Measurements from ENCODE around the gene NUP210. TPM values are rescaled to one million over a fixed set of nuclear protein-coding genes. Genes with fewer than 3 reads are reported as not detected.

Gene NUP210
- total RNA-seq, 8 experiments from 2014 or later, result 0.20 to 30.2 (median 13.4) TPM

DNA sequence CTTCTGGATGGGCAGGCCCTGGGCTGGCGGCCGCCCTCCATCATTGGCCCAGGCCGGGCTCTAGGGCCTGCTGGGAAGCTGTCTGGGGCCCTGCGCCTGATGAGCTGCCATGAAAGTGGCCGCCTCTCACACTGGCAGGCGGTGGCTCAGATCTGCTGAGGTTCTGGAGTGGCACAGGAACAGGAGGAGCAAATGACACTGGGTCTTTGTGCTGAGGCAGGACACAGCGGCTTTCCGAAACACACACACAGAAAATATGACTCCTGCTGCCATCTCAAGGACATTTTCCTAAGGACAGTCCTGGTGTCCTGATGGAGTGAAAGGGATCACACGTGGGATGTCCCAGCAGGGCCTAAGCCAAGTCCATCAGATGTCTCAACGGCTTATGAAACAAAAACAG, 103.5 kb downstream of the NUP210 start:
- no peak for ATAC-seq (replicated peaks in 6 of 8)
- H3K4me3 ChIP-seq, result no peak overlapping the region
- 60 to 100% (median 95%) methylated on average over 1 to 4 of the region's 10 CpGs; no CpG with 5 or more reads in 5 of the 10 experiments for WGBS, 10 experiments

DNA sequence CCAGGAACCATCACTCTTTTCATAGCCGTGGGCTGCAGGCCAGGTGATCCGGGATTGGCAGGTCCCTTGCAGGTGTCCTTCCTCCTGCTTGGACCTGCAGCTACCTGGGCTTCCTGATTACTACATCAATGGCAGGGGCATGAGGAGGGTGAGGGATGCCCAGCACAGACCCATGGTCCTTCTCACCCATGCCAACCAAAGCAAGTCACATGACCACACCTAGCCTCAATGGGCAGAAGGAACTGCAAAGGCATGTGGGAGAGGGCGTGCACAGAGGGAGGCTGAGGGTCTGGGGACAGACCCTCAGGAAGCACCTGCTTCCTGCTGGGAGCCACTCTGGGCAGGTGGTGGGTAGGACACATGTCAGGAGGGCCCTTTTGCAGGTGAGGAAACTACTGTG, 105.2 kb downstream of the NUP210 start:
- Histone ChIP-seq H3K4me3 (no peak overlapping the region), H3K4me1 (replicated peaks in 1 of 2) (no peaks in the 10 kb centered on the region), H3K27ac (no peak overlapping the region)
- WGBS, 10 experiments, result 100% methylated on average over 1 of the region's 3 CpGs; no CpG with 5 or more reads in 9 of the 10 experiments
- in situ Hi-C loops (cut with MboI; ENCODE audit: low pct_unique_long_range_greater_than_20kb in 2 of 9, low sequenced_read_pairs in 9 of 9, unreplicated experiment in 9 of 9), result loop anchor here in 1 of 9 experiments (10.0 kb wide), 1 partner anchor 140 kb away; no protein-coding TSS in a partner anchor
- no peak for ATAC-seq (replicated peaks in 6 of 8)

More for the DNA sequence above, 103.5 kb downstream of the NUP210 start:
- Histone ChIP-seq H3K4me1 (replicated peaks in 1 of 2) (no peaks in the 10 kb centered on the region), H3K27ac (no peak overlapping the region)
- in situ Hi-C loops (cut with MboI; ENCODE audit: low pct_unique_long_range_greater_than_20kb in 2 of 9, low sequenced_read_pairs in 9 of 9, unreplicated experiment in 9 of 9), result loop anchor here in 1 of 9 experiments (10.0 kb wide), 1 partner anchor 138 kb away; no protein-coding TSS in a partner anchor

DNA sequence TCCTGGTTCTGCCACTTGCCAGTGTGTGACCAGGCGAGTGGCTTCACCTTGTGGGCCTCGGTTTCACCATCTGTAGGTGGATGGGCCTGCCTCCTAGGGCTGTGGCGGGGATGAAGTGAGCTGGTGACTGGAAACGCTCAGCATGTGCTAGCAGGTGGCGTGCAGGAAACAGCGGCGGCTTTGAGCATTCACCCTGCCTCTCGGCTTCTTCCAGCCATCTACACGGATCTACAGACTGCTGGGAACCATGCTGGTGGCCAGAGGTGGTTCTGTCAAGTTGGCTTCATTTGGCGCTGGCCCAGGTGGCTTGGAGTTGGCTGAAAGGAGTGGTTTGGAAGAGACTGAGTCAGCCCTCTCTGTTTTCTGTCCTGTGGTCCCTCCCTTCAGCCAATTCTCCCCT, 106.3 kb downstream of the NUP210 start:
- ATAC-seq (replicated peaks in 6 of 8), result no peak
- WGBS, 10 experiments, result 82 to 97% (median 93%) methylated on average over 6 to 8 of the region's 10 CpGs; no CpG with 5 or more reads in 7 of the 10 experiments
- H3K4me3 ChIP-seq, result no peak overlapping the region
- H3K4me1 ChIP-seq (replicated peaks in 1 of 2), result no peaks in the 10 kb centered on the region
- no peak overlapping the region for H3K27ac ChIP-seq
- in situ Hi-C loops (cut with MboI; ENCODE audit: low pct_unique_long_range_greater_than_20kb in 2 of 9, low sequenced_read_pairs in 9 of 9, unreplicated experiment in 9 of 9), result loop anchor here in 1 of 9 experiments (10.0 kb wide), 1 partner anchor 141 kb away; no protein-coding TSS in a partner anchor

DNA sequence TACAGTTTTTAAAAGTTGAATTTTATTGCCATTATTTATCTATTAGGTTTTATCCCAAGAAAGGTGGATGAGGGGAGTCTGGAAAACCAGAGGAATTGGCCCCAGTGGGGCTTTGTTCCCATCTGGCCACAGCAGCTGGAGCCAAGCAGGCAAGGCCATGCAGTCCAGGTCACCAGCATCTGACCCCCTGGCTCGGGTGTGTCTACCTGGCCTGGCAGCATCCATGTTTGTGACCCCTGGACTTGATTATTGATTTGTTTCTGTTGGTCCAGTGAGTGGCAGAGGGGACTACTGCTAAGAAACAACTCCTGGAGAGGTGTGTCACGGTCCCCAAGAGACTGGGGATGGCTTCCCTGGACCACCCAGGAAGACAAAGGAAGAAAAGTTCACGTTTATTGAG, 111.1 kb downstream of the NUP210 start:
- Histone ChIP-seq H3K27ac (no peak overlapping the region), H3K4me3 (no peak overlapping the region), H3K4me1 (replicated peaks in 1 of 2) (peaks cover 0 to 7% of the 10 kb centered on the region in 2 donors)
- 0 to 90% (median 50%) methylated on average over 1 to 2 of the region's 3 CpGs; no CpG with 5 or more reads in 4 of the 10 experiments for WGBS, 10 experiments
- in situ Hi-C loops (cut with MboI; ENCODE audit: low pct_unique_long_range_greater_than_20kb in 2 of 9, low sequenced_read_pairs in 9 of 9, unreplicated experiment in 9 of 9), result no loop called here
- ATAC-seq (replicated peaks in 6 of 8), result no peak

DNA sequence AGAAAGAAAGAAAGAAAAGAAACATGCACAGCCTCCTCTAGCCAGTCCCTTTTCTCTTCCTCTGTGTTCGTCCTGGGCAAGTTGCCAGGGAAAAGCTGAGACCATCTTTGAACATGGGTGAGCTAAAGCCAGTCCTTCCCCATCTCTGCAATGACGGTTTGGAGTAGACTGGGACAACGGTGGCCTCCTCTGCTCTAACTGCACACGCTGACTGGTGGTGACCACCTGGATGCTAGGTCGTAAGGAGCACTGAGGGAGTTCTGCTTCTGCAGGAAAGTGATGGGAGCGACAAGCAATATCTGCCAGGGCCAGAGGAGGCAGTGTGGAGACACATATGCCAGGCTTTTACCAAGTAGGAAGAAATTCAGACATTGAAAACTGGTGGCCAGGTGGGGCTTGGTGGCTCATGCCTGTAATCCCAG, 111.7 kb downstream of the NUP210 start:
- H3K4me1 ChIP-seq (replicated peaks in 1 of 2), result peaks cover 0 to 7% of the 10 kb centered on the region in 2 donors
- peak overlapping the region in 1 of 2 donors; percentile 4 for H3K27ac ChIP-seq
- in situ Hi-C loops (cut with MboI; ENCODE audit: low pct_unique_long_range_greater_than_20kb in 2 of 9, low sequenced_read_pairs in 9 of 9, unreplicated experiment in 9 of 9), result no loop called here
- no peak overlapping the region for H3K4me3 ChIP-seq
- WGBS, 10 experiments, result 0 to 100% (median 47%) methylated on average over 1 to 3 of the region's 6 CpGs; no CpG with 5 or more reads in 4 of the 10 experiments
- ATAC-seq (replicated peaks in 6 of 8), result peak; percentile 28 to 76 (median 66)

DNA sequence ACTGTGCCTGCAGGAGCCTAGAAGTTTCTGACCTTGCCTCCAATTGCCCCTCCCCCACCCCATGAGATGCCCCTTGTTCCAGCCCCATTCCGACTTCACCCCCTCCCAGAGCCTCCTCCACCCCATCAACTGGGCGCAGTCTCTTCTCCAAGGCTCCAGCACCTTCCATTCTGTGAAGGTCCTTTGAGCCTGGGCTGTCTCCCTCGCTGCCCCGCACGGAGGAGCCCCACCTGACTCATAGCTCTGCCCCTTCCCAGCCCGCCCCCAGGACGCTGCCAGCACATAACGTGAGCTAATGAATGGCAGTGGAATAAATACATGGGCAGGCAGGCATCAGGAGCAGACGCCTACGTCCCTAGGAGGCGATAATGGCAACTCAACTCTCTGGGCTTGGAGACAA, 113.1 kb downstream of the NUP210 start:
- H3K4me3 ChIP-seq, result no peak overlapping the region
- in situ Hi-C loops (cut with MboI; ENCODE audit: low pct_unique_long_range_greater_than_20kb in 2 of 9, low sequenced_read_pairs in 9 of 9, unreplicated experiment in 9 of 9), result no loop called here
- no peak for ATAC-seq (replicated peaks in 6 of 8)
- WGBS, 10 experiments, result 67 to 80% methylated on average over 1 to 3 of the region's 11 CpGs; no CpG with 5 or more reads in 8 of the 10 experiments
- H3K4me1 ChIP-seq (replicated peaks in 1 of 2), result peaks cover 0 to 7% of the 10 kb centered on the region in 2 donors
- no peak overlapping the region for H3K27ac ChIP-seq

DNA sequence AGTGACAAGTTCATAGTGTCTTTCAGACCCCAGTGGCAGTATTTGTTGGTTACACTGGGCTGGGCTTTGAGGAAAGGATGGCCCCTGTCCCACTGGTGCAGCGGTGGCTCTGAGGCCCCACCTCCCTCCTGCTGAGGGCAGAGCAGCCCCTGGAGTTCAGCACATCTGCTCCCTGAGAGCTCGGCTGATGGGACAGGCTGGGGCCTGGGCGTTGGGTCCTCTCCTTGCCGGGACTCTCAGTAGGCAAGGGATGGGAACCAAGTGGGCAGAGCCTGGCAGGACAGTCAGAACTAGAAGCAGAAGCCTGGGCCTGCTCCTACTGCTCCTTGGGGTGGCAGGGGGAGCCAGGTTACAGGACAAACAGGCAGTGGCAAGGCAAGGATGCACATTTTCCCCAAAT, 114.5 kb downstream of the NUP210 start:
- no peak for ATAC-seq (replicated peaks in 6 of 8)
- in situ Hi-C loops (cut with MboI; ENCODE audit: low pct_unique_long_range_greater_than_20kb in 2 of 9, low sequenced_read_pairs in 9 of 9, unreplicated experiment in 9 of 9), result no loop called here
- H3K27ac ChIP-seq, result no peak overlapping the region
- no peak overlapping the region for H3K4me3 ChIP-seq
- peaks cover 10 to 17% of the 10 kb centered on the region in 2 donors for H3K4me1 ChIP-seq (replicated peaks in 1 of 2)
- 50 to 83% (median 72%) methylated on average over 1 to 4 of the region's 4 CpGs; no CpG with 5 or more reads in 7 of the 10 experiments for WGBS, 10 experiments

DNA sequence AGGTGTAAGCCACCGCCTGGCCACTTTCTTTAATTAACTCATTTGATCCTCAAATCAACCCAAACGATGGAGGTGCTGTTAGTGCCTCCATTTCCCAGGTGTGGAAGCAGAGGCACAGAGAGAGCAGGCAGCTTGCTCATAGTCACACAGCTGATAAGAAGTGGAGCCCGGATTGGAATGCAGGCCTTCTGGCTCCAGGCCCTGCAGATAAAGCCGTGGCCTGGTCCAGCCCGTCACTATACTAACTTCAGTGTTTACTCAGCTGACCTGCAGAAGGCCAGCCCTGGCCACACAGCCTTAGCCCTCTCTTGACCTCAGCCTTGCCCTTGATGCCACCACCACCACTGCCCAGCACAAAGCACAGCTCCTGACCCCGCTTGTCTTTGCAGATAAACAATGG, 116.7 kb downstream of the NUP210 start:
- in situ Hi-C loops (cut with MboI; ENCODE audit: low pct_unique_long_range_greater_than_20kb in 2 of 9, low sequenced_read_pairs in 9 of 9, unreplicated experiment in 9 of 9), result no loop called here
- Histone ChIP-seq H3K4me3 (no peak overlapping the region), H3K4me1 (replicated peaks in 1 of 2) (peaks cover 10 to 15% of the 10 kb centered on the region in 2 donors), H3K27ac (no peak overlapping the region)
- ATAC-seq (replicated peaks in 6 of 8), result no peak
- 60 to 100% (median 80%) methylated on average over 1 to 2 of the region's 6 CpGs; no CpG with 5 or more reads in 6 of the 10 experiments for WGBS, 10 experiments

DNA sequence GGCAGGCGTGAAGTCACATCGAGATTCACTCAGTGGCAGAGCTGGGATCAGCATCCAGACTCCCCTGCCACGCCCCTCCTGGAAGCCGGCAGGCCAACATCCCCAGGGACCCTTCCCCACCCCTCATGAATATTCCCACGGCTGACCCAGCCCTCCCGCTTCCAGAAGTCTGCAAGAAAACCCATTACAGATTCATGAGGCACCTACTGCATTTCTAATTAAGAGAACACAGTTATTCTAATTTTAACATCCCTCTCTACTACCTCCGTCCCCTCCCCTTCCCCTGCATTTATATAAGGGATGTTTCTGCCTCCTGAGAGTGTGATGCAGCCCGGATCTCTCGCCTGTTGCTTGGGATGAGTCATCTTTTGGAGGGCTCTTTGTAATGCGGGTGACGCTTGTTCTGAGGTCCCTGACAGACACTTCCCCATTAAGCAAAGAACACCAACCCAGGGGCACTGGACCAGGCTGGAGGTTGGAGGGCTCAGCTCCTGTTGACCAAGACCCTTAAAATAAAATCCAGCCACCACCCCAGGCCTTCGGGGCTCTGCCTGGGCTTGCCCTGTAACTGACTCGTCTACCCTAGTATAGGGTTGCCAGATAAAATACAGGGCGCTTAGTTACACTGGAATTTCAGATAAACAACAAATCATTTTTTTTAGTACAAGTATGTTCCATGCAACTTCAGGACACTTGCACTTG, 118.7 kb downstream of the NUP210 start:
- ATAC-seq (replicated peaks in 6 of 8), result peak; percentile 86 to 98 (median 97)
- in situ Hi-C loops (cut with MboI; ENCODE audit: low pct_unique_long_range_greater_than_20kb in 2 of 9, low sequenced_read_pairs in 9 of 9, unreplicated experiment in 9 of 9), result no loop called here
- WGBS, 10 experiments, result 3 to 46% (median 23%) methylated on average over 4 to 8 of the region's 14 CpGs; no CpG with 5 or more reads in 4 of the 10 experiments
- H3K27ac ChIP-seq, result peak overlapping the region; percentile 55 to 75
- peaks cover 14 to 15% of the 10 kb centered on the region in 2 donors for H3K4me1 ChIP-seq (replicated peaks in 1 of 2)
- no peak overlapping the region for H3K4me3 ChIP-seq

DNA sequence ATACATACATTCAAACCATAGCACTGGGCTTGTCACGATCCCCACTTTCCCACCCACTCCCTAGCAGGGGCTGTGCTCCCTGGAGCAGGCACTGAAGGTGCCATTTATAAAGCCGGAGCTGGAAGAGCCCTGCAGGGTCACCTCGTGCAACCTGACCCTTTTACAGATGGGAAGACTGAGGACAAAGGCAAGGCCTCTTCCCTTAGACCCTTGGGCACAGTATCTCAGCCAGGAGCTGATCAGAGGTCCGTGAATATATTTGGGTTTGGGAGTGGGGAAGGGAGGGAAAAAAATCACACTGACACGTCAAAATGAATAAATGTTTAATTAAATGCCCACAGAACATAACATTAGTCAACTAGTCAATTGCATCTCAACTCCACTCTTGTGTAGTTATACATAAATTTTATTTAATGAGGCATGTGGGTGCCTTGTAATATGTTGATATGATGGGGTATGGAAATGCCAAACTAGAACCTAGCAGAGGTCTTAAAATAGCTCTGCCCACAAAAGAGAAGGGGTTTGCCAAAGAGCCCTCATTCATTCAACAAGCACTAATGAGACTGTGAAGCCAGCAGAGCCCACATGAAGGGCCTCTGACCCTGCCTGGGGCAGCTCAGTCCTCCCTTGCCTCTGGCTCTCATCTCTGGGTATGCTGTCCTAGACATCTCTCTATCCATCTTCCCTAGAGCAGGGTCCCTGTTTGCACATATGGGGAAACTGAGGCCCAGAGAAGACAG, 119.4 kb downstream of the NUP210 start:
- no peak overlapping the region for H3K4me3 ChIP-seq
- 37 to 100% (median 81%) methylated on average over 2 to 4 of the region's 5 CpGs; no CpG with 5 or more reads in 5 of the 10 experiments for WGBS, 10 experiments
- peak in 5 of 8 experiments; percentile 23 to 67 (median 29) for ATAC-seq (replicated peaks in 6 of 8)
- H3K4me1 ChIP-seq (replicated peaks in 1 of 2), result peaks cover 15 to 16% of the 10 kb centered on the region in 2 donors
- in situ Hi-C loops (cut with MboI; ENCODE audit: low pct_unique_long_range_greater_than_20kb in 2 of 9, low sequenced_read_pairs in 9 of 9, unreplicated experiment in 9 of 9), result no loop called here
- no peak overlapping the region for H3K27ac ChIP-seq

DNA sequence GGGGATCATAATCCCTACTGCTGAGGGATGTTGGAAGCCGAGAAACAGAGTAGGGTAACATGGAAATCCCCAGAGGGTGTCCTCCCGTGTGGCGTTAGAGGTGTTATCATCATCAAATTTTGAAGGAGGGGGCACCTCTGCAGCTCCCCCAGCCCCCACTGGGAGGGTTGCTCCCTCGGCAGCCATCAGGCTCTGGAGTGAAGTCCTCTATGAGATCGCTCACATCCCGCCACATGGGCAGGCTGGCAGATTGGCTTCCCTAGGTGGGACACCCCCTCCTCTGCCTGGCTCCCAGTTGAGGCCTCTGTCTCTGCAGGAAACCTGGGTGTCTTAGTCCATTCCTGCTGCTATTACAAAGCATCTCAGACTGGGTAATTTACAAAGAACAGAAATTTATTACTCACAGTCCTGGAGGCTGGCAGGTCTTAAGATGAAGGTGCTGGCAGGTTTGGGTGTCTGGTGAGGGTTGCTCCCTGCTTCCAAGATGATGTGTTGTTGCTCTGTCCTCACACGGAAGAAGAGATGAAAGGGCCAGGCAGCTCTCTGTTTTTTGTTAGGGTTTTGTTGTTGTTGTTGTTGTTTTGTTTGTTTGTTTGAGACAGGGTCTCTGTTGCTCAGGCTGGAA, 120.5 kb downstream of the NUP210 start:
- WGBS, 10 experiments, result 20 to 100% (median 78%) methylated on average over 1 to 5 of the region's 7 CpGs; no CpG with 5 or more reads in 4 of the 10 experiments
- in situ Hi-C loops (cut with MboI; ENCODE audit: low pct_unique_long_range_greater_than_20kb in 2 of 9, low sequenced_read_pairs in 9 of 9, unreplicated experiment in 9 of 9), result no loop called here
- no peak overlapping the region for H3K27ac ChIP-seq
- peaks cover 15 to 16% of the 10 kb centered on the region in 2 donors for H3K4me1 ChIP-seq (replicated peaks in 1 of 2)
- H3K4me3 ChIP-seq, result no peak overlapping the region
- no peak for ATAC-seq (replicated peaks in 6 of 8)

DNA sequence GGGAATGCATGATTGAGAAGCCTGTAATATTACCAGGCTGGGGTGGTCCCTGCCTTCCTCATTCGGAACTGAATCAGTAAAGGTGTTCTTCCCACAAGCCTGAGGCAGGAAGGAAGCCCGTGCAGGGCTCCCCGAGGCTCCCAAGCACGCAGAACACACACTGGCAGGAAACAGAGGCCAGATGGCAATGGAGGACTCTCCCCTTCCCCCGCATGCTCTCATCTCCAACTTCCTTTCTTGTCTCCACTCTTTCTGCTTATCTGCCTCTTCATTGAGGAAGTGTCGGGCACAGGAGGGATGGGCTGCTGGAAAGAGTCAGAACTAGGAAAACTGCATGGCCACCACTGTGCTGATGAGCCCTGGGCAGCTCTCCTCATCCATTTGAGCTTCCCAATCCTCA, 123.5 kb downstream of the NUP210 start:
- in situ Hi-C loops (cut with MboI; ENCODE audit: low pct_unique_long_range_greater_than_20kb in 2 of 9, low sequenced_read_pairs in 9 of 9, unreplicated experiment in 9 of 9), result no loop called here
- ATAC-seq (replicated peaks in 6 of 8), result no peak
- WGBS, 10 experiments, result 12 to 68% (median 32%) methylated on average over 1 to 6 of the region's 6 CpGs; no CpG with 5 or more reads in 6 of the 10 experiments

More for the DNA sequence above, 123.5 kb downstream of the NUP210 start:
- Histone ChIP-seq H3K27ac (no peak overlapping the region), H3K4me3 (no peak overlapping the region), H3K4me1 (replicated peaks in 1 of 2) (peaks cover 14 to 17% of the 10 kb centered on the region in 2 donors)

Data from motor neuron (in vitro differentiated cells).